Panc1 (cell line): Measurements from ENCODE around the gene WDR72. TPM values are rescaled to one million over a fixed set of nuclear protein-coding genes. Genes with fewer than 3 reads are reported as not detected.

Experiments used
- ATAC-seq: fragments of 200-7000 bp; cut with Tn5 transposase; 2 replicates; pipeline ENCODE4 v1.9.1; 2020; ENCODE audit warnings: mild to moderate bottlenecking, moderate library complexity
- BruUV-seq: library from RNA; stranded (reverse); fragments of 400-500 nt; replicated peaks from 2 replicates; lab custom pipeline; 2021; lab: Mats Ljungman, UMichigan
- CTCF ChIA-PET: fragments of 300-600 bp; sonication (Branson Sonifier 250); formaldehyde crosslinking; loops from one replicate; lab custom pipeline; 2022; ENCODE audit warnings: antibody characterized with exemption; lab: Charles Lee
- POLR2A ChIA-PET: fragments of 300-600 bp; sonication (Branson Sonifier 250); formaldehyde crosslinking; loops from one replicate; lab custom pipeline; 2022; ENCODE audit warnings: antibody characterized with exemption; lab: Charles Lee
- DNase-seq: peaks from one replicate; pipeline ENCODE4 v3.0.0-alpha.2; 2010; ENCODE audit warnings: low read depth, low spot score
- H3K27ac ChIP-seq: 2 replicates; pipeline ENCODE4 v1.5.1; 2011; ENCODE audit warnings: mild to moderate bottlenecking, low read length, inconsistent platforms
- H3K27me3 ChIP-seq: fragments of 200-500 bp; sonication (Bioruptor generic); 2 replicates; pipeline ENCODE4 v1.6.0; 2014; ENCODE audit warnings: low read length, inconsistent platforms; ENCODE audit not compliant: control insufficient read depth, insufficient read depth
- H3K36me3 ChIP-seq: fragments of 200-500 bp; sonication (Bioruptor generic); 2 replicates; pipeline ENCODE4 v1.5.1; 2014; ENCODE audit warnings: inconsistent platforms, mild to moderate bottlenecking, low read length, moderate library complexity; ENCODE audit not compliant: control insufficient read depth, insufficient read depth
- H3K4me1 ChIP-seq: 2 replicates; pipeline ENCODE4 v1.5.1; 2011; ENCODE audit warnings: inconsistent platforms, mild to moderate bottlenecking, low read length, moderate library complexity; ENCODE audit not compliant: control insufficient read depth, insufficient read depth
- H3K4me3 ChIP-seq, 2 experiments: 2 replicates each; pipeline ENCODE4 v1.5.1; 2011 to 2012; ENCODE audit warnings: low read depth in 2 of 2, low read length in 2 of 2, mild to moderate bottlenecking in 2 of 2, inconsistent platforms in 1 of 2, moderate library complexity in 1 of 2
- H3K9me3 ChIP-seq: fragments of 200-500 bp; sonication (Bioruptor generic); 2 replicates; pipeline ENCODE4 v1.5.1; 2014; ENCODE audit warnings: low read depth, mild to moderate bottlenecking, inconsistent platforms, low read length, moderate library complexity; ENCODE audit not compliant: control insufficient read depth, insufficient read depth
- POLR2AphosphoS5 ChIP-seq: IDR thresholded peaks from 2 replicates; pipeline ENCODE4 v1.6.1; 2012; ENCODE audit warnings: mild to moderate bottlenecking, low read depth, low read length, moderate library complexity
- REST ChIP-seq, 2 experiments: IDR thresholded peaks; 2 replicates each; pipeline ENCODE4 v1.6.1; 2011 to 2012; ENCODE audit warnings: low read depth in 2 of 2, control low read depth in 1 of 2, low read length in 1 of 2, mild to moderate bottlenecking in 1 of 2, moderate library complexity in 1 of 2; ENCODE audit not compliant: insufficient read depth in 1 of 2
- SIN3A ChIP-seq: IDR thresholded peaks from 2 replicates; pipeline ENCODE4 v1.6.1; 2012; ENCODE audit warnings: low read depth, mild to moderate bottlenecking, low read length, moderate library complexity, borderline replicate concordance; ENCODE audit not compliant: insufficient read depth
- TCF7L2 ChIP-seq: IDR thresholded peaks from 2 replicates; pipeline ENCODE4 v1.6.1; 2011; ENCODE audit warnings: mild to moderate bottlenecking, low read depth, low read length, inconsistent platforms
- in situ Hi-C: cut with HindIII; loops from 2 replicates; pipeline ENCODE4 v1.10.0; 2016; ENCODE audit warnings: low sequenced_read_pairs, low pct_unique_long_range_greater_than_20kb
- intact Hi-C: fragments of 100-400 bp; cut with micrococcal nuclease; formaldehyde crosslinking; loops from one replicate; pipeline ENCODE4 v1.10.0; 2022; ENCODE audit not compliant: unreplicated experiment
- total RNA-seq: library from RNA; stranded (reverse); gene quantifications from one replicate; pipeline ENCODE4 v1.2.1, GENCODE V29; 2021; ENCODE audit not compliant: unreplicated experiment
- TF ChIP-seq, protein P1 (sequence below): fragments of 450-650 bp; IDR thresholded peaks from 2 replicates; pipeline ENCODE4 v1.5.1; 2017; ENCODE audit warnings: mild to moderate bottlenecking

WDR72 gene
- total RNA-seq, 1 experiment from 2014 or later = 0.03 TPM

DNA sequence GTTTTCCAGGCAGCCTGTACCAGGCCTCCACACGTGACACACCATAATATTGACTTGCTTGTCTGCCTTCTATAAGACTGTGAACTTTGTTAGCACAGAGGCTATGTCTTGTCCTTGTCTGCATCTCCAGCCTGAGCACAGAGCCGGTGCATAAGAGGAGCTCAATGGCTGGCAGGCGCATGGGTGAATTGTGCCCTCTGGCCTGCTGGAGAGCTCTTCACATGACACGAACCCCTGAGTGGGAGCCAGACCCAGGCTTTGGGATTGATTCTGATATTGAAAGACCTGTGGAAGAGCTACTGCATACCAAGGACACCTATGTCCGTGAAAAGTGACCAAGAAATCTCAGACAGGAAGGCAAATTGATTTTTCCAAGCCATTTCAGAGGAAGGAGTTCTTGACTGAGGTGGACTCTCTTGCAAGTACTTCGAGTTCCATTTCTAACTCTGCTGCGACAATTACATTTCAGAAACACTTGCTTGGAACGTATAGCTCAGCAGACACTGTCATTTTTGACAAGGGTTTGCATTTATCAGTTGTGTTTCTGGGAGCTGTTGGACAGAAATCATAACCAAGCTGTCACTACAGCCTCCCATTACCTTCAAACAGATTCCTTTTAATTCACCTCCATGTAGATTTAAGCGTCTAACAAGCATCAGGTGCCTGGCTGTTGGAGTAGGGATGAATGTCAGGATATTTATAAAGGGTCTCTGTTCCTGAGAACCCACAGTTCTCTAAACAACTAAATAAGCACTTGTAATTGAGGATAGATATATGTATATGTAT, 281.3 kb downstream of the WDR72 start:
- H3K27me3 ChIP-seq = no peaks in the 10 kb centered on the region
- no peaks in the 10 kb centered on the region for H3K9me3 ChIP-seq
- intact Hi-C loops (no loop called here), in situ Hi-C loops (no loop called here)
- no peak overlapping the region for H3K27ac ChIP-seq
- BruUV-seq = no TSS peak
- no peak overlapping the region for H3K4me3 ChIP-seq
- ChIA-PET CTCF (no interaction called here), POLR2A (no interaction called here)
- no peaks in the 10 kb centered on the region for H3K4me1 ChIP-seq
- DNase-seq (no peak), ATAC-seq (no peak)
- TF ChIP-seq POLR2AphosphoS5 (no peak), REST (IDR thresholded peaks at IDR 0.05; ENCODE audit: insufficient read depth in 1 of 2, low read depth in 2 of 2, low read length in 1 of 2) (no peak), SIN3A (no peak), TCF7L2 (no peak)
- TF ChIP-seq, protein P1, sequence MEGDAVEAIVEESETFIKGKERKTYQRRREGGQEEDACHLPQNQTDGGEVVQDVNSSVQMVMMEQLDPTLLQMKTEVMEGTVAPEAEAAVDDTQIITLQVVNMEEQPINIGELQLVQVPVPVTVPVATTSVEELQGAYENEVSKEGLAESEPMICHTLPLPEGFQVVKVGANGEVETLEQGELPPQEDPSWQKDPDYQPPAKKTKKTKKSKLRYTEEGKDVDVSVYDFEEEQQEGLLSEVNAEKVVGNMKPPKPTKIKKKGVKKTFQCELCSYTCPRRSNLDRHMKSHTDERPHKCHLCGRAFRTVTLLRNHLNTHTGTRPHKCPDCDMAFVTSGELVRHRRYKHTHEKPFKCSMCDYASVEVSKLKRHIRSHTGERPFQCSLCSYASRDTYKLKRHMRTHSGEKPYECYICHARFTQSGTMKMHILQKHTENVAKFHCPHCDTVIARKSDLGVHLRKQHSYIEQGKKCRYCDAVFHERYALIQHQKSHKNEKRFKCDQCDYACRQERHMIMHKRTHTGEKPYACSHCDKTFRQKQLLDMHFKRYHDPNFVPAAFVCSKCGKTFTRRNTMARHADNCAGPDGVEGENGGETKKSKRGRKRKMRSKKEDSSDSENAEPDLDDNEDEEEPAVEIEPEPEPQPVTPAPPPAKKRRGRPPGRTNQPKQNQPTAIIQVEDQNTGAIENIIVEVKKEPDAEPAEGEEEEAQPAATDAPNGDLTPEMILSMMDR = no peak
- H3K36me3 ChIP-seq = no peaks in the 10 kb centered on the region

GRCh38 chr15:53473886-53474285, 285.6 kb downstream of the WDR72 start:
- ATAC-seq (no peak), DNase-seq (no peak)
- no peaks in the 10 kb centered on the region for H3K9me3 ChIP-seq
- H3K4me1 ChIP-seq = no peaks in the 10 kb centered on the region
- ChIA-PET POLR2A (interaction anchor here (0.6 kb wide), 1 partner anchor 358 kb away, joined by 3 read pairs; no protein-coding TSS in a partner anchor), CTCF (no interaction called here)
- in situ Hi-C loops (no loop called here), intact Hi-C loops (no loop called here)
- BruUV-seq = no TSS peak
- no peak overlapping the region for H3K4me3 ChIP-seq
- TF ChIP-seq SIN3A = no peak
- no peak for TF ChIP-seq POLR2AphosphoS5
- TF ChIP-seq TCF7L2 = no peak
- TF ChIP-seq, protein P1 = no peak
- TF ChIP-seq REST (IDR thresholded peaks at IDR 0.05; ENCODE audit: insufficient read depth in 1 of 2, low read depth in 2 of 2, low read length in 1 of 2) = no peak
- no peak overlapping the region for H3K27ac ChIP-seq
- no peaks in the 10 kb centered on the region for H3K36me3 ChIP-seq
- no peaks in the 10 kb centered on the region; the same call in 1 of the 2 replicates for H3K27me3 ChIP-seq
